ENCODE data around the gene PTPRN. TPM values are rescaled to one million over a fixed set of nuclear protein-coding genes. Genes with fewer than 3 reads are reported as not detected.

The PTPRN gene
- total RNA-seq, 1 donor = under 0.01 TPM

Small RNA genes within 50 kb of the gene (small RNA-seq; reads per million reads assigned to genes)
- gene AC053503.3 (not detected), gene MIR153-1 (not detected)

Other genes with a start within 250 kb of the PTPRN start
- under 0.01 and 0.29 TPM in 2 replicates for gene IHH, start 248.5 kb downstream of the PTPRN start, total RNA-seq
- 21.7 and 23.0 TPM in 2 replicates for gene NHEJ1, start 148.6 kb downstream of the PTPRN start, total RNA-seq
- gene SLC23A3, start 139.4 kb downstream of the PTPRN start, total RNA-seq = 1.4 and 1.5 TPM in 2 replicates
- 26.1 and 26.5 TPM in 2 replicates for gene CNPPD1, start 132.5 kb downstream of the PTPRN start, total RNA-seq
- 109 and 121 TPM in 2 replicates for gene RETREG2, start 131.1 kb downstream of the PTPRN start, total RNA-seq
- gene ZFAND2B, start 102.6 kb downstream of the PTPRN start, total RNA-seq = 25.0 and 26.5 TPM in 2 replicates
- gene ABCB6, start 90.4 kb downstream of the PTPRN start, total RNA-seq = 26.2 and 28.2 TPM in 2 replicates
- gene ATG9A, start 79.8 kb downstream of the PTPRN start, total RNA-seq = 56.0 and 60.8 TPM in 2 replicates
- 35.1 TPM in 2 replicates for gene ANKZF1, start 79.6 kb downstream of the PTPRN start, total RNA-seq
- 13.0 and 21.0 TPM in 2 replicates for gene GLB1L, start 64.0 kb downstream of the PTPRN start, total RNA-seq
- gene STK16, start 63.9 kb downstream of the PTPRN start, total RNA-seq = 29.5 and 31.8 TPM in 2 replicates
- not detected in 2 replicates for gene TUBA4B, start 56.2 kb downstream of the PTPRN start, total RNA-seq
- gene TUBA4A, start 55.5 kb downstream of the PTPRN start, total RNA-seq = 11.9 and 13.6 TPM in 2 replicates
- gene DNAJB2, start 30.0 kb downstream of the PTPRN start, total RNA-seq = 33.3 and 41.3 TPM in 2 replicates
- not detected in 2 replicates for gene RESP18, start 23.3 kb upstream of the PTPRN start, total RNA-seq
- 60.7 and 67.3 TPM in 2 replicates for gene DNPEP, start 78.5 kb upstream of the PTPRN start, total RNA-seq
- gene DES, start 109.0 kb upstream of the PTPRN start, total RNA-seq = 0.72 and 1.2 TPM in 2 replicates
- gene SPEG, start 125.4 kb upstream of the PTPRN start, total RNA-seq = 24.2 and 26.4 TPM in 2 replicates
- 46.0 and 46.3 TPM in 2 replicates for gene GMPPA, start 189.5 kb upstream of the PTPRN start, total RNA-seq
- under 0.01 TPM in 1 of 2 replicates, not detected in the other for gene ASIC4, start 205.1 kb upstream of the PTPRN start, total RNA-seq
- gene CHPF, start 234.4 kb upstream of the PTPRN start, total RNA-seq = 192 and 221 TPM in 2 replicates
- 1.1 and 1.5 TPM in 2 replicates for gene TMEM198, start 234.6 kb upstream of the PTPRN start, total RNA-seq

All from osteoblast (primary cell).